Measurements from ENCODE around the gene TIE1.

The TIE1 gene

DNA sequence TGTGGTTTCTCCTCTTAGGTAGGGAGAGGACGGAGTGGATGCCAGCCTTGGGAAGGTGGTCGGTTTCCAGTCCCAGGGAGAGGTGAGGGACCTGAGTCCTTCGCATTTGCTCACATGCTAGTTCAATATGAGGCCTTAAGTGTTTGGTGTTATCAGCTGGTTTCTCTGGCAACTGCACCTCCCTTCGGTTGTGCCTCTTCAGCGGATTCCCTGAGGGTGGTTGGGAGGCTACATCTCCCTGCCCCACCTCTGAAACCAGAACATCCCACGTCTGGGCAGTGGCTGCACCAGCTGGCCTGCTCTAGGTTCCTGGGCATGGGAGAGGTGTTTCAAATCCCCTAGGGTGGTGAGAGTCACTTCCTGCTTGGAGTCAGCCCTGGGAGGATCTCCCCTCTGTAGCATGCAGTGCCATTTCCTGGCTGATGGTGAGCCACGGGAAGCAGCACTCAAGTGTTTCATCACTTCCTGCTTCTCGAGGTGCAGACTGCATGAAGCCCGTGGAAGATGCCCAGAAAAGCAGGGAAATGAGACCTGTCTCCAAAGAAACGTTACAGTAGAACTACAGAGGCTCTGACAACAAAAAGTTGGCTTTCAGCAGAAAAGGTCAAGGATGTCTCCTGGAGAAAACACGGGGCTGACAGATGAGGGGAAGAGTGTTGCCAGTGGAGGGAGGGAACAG, 26.5 kb upstream of the TIE1 start:
- peak; percentile 51 for DNase-seq

- no peak for DNase-seq
These were observed 26.0 kb upstream of the TIE1 start for GRCh38 chr1:43274804-43275180.

DNA sequence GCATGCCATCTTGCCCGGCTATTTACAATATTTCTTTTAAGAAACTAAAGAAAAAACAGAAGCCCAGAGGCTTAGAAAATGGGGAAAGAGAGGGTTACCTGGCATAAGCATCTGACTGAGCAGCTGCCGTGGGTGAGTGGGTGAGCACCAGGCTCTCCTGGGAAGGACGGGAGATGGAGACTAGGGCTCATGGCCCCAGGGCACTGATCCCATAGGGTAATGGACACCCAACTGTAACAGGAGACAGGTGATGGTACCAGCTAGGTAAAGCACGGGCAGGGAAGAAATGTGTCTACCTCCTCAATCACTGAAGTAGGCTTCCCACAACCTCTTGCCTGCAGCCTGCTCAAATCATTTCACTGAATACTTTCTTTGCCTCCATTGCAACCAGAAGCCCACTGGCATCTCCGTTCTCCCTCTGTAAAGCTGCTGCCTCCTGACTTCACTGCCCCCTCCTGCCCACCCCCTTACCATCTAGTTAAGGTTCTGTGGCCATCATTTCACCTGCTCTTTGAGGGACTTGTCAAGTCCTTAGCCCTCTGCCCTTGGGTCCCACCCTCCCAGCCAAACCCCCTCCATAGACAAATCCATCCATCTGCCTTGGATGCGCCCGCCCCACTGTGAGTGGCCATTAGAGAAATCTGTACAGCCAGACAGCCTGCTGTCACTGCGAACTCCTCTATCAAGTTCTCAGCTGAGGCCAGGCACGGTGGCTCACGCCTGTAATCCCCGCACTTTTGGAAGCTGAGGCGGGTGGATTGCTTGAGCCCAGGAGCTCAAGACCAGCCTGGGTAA, 24.8 kb upstream of the TIE1 start:
- no peak for DNase-seq

DNA sequence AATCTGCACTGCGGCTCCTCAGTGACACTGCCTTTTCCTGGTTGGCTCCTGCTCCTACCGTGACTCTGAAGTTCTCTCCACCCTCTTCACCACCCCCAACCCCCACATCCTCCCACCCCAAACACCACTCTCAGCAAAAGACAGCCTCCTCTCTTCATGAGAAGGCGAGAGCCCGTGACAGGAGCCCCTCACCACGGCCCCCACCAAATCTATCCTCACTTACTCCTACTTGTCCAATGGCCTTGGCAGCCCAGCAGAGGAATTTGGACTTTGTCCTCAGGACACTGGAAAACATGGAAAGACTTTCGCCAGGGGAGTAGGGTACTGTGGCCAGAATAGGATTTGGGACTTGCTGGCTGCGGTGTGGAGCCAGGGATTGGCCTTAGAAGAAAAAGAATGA, 24.1 kb upstream of the TIE1 start:
- DNase-seq: no peak

GRCh38 chr1:43277116-43277876, 23.5 kb upstream of the TIE1 start:
- DNase-seq: no peak

GRCh38 chr1:43279161-43279560, 21.6 kb upstream of the TIE1 start:
- DNase-seq: no peak

GRCh38 chr1:43279666-43280065, 21.1 kb upstream of the TIE1 start:
- DNase-seq: no peak

GRCh38 chr1:43280692-43281091, 20.1 kb upstream of the TIE1 start:
- no peak for DNase-seq

DNA sequence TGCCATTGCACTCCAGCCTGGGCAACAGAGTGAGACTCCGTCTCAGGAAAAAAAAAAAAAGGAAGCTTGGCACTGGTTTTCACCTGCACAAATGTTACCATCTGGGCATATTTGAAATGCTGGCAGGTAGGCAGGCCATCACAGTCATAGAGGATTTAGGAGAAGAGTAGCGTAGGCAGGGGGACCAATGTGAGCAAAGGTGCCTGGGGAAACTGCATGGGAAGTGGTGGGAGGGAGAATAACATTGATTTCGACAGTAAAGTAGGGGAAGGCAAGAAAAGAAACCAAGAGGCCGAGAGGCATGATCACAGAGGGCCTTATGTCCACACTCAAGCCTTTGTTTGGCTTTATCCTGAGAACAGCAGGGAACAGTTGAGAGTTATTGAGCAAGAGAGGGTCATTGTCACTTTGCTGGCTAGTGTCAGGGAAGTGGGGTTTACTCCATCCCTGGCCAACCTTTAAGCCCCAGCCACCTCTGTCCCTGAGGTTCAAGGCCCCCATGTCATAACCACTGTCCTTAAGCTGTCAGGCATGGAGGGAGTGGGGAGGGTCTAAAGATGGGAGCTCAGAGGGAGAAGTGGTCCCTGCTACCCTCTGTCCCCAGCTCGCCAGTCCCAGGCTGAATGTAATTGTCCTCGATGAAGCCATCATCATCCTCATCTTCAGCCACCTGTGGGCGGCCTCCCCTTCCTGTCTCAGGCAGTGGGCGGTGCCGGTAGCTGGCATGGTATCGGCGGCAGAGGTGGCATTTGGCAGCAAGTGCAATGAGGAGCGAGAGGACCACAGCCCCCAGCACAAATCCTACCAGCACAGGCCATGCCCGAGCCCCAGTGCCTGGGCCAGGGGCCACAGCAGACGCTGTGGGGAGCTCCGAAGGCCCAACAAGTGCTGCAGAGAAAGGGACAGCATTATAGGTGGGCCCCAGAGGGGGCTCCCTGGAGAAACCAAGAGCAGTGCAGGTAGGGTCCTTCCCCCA, 18.3 kb upstream of the TIE1 start:
- DNase-seq: peak; percentile 41

- DNase-seq: no peak
These were observed 16.7 kb upstream of the TIE1 start for GRCh38 chr1:43284065-43284464.

DNA sequence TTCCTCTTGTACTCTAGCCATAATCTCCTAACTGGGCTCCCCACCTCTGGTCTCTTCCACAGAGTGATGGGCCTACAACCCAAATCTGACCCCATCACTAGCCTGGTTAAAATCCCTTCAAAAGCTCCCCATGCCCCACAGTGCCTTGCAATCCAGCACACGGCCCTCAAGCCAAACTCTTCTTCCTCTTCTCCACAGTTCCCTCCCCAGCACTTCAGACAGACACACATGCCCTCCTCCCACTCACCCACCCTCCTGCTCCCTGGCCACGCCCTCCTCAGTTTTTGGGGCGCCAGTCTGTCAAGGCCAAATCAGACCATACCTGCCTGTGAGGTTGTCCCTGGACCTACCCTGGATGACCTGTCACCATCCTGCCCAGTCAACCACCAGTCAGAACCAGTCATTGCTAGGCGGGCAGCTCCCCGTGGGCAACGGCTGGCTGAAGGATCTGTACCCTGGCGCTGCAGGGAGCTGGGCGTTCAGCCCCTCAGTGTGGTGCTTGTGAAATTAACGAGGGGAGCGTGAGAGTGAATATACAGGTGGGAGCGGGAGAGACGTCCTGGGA, 16.2 kb upstream of the TIE1 start:
- peak; percentile 11 for DNase-seq

DNA sequence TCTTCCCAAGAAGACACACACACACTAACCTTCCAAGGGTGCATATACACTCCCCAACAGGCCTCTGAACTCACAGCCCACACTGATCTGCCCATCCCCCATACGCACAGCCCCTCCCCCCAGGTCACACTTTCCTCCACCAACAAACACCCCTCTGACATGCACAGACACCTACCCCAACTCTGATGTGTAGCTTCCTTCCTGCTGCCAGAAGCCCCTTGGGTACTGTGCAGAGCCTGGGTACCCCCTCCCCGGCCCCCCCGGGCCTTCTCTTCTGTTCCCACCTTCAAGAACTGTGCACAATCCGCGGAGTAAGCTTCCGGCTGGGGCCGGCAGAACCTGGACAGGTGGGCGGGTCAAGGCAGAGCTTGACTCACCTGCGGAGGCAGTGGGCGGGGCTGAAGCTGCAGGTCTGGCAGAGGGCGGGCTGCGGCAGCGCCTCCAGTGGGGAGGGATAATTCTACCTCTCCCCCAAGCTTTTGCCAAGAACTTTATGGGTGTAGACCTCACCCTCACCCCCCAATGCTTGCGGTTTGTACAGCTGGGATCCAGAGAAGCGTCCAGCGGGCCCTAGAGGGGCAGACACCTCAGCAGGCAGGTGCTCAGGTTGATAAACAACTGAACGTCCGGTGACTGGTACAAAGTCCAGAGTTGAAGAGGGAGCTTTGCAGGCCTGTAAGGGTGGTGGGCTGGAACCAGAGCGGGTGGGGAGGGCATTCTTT, 15.4 kb upstream of the TIE1 start, which contains the start of gene C1orf210:
TSS of gene C1orf210 (minus strand) at position 313 of the 722 bp plus-strand sequence. CDS start 2,311 bp downstream, outside the sequence.
- DNase-seq: no peak

DNA sequence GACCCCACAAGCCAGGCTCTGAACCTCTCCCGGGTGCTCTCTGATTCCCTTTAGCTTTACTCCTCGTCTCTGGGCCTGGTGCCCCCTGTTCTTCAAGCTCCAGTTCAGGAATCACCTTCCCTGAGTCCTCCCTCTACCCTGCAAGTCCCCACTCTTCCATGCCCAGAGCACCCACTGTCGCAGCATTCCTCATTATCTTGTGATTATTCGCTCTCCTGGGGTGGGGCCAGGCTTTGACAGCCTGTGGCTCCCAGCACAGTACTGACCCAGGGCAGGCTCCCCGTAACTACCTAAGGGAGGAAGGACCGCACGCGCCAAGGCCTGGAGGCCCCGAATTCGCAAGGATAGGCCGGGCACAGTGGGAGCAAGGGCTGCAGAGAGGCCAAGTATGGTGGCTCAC, 14.7 kb upstream of the TIE1 start:
- DNase-seq: no peak

DNA sequence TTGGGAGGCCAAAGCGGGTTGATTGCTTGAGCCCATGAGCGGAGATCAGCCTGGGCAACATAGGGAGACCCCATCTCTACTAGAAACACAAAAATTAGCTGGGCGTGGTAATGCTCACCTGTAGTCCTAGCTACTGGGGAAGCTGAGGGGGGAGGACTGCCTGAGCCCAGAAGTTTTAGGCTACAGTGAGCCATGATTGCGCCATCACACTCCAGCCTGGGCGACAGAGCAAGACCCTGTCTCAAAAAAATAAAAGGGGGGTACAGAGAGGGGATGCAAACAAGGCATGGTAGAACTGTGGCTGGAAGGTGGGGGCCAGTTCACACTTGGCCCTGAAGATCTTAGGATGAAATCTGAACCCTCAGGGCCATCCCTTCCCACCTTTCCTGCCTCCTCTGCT, 14.2 kb upstream of the TIE1 start:
- DNase-seq: no peak

DNA sequence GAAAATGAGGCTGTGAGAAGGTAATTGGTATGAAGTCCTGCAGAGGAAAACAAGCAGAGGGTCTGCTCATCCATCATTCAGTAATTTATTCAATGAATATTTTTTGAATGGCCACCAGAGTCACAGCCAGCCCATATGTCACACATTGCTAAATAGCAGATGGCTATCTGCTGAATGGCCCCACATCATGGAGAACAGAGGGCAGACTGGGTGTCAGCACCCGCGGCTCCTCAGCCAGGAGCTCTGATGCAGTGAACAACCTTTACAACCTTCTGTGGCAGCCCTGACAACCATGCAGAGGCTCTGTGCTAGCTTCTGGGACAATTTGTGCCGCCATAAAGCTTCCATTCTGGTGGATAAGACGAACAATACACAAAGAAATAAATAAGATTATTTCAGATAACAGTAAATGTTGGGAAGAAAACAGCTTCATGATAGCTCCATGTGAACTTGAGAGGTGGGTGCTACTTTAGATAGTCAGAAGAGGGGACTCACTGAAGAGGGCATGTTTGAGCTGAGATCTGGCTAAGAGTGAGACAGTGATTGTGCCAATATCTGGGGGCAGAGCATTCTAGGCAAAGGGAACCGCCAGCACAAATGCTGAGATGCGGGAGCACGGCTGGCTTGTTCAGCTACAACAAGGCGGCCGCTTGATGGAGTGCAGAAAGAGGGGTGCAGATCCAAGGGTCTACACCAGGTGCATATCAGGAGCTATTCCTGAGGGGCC, 12.6 kb upstream of the TIE1 start:
- no peak for DNase-seq

GRCh38 chr1:43288785-43289706, 11.7 kb upstream of the TIE1 start:
- DNase-seq: no peak

DNA sequence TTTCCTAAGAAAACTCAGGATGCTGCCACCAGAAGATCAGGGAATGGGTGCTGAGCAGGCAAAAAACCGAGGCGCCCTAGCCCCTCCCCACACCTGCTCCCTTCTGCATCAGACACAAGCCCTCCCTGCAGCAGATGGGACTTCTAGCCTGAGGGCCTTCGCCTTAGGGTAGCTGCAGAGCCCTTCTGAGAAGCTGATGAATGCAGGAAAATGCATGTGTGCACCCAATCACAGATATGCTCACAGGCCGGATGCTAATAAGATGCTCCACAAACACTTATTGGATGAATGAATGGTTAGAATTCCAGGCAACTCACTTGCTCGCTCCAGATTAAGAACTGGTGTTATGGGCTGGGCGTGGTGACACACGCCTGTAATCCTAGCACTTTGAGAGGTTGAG, 8.6 kb upstream of the TIE1 start:
- no peak for DNase-seq

DNA sequence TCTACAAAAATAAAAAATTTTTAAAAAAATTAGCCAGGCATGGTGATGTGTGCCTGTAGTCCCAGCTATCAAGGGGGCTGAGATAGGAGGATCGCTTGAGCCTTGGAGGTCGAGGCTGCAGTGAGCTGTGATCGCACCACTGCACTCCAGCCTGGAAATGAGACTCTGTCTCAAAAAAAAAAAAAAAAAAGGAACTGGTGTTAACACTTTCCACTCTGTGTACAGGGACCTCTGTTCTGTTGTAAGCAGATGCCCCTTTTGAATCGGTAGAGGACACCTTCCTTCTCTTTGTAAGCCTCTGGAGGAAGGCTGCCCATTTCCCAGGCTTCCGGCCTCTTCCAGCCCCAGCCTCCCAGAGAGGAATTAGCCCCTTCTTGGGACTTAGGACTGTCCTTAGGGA, 8.1 kb upstream of the TIE1 start:
- peak; percentile 21 for DNase-seq

DNA sequence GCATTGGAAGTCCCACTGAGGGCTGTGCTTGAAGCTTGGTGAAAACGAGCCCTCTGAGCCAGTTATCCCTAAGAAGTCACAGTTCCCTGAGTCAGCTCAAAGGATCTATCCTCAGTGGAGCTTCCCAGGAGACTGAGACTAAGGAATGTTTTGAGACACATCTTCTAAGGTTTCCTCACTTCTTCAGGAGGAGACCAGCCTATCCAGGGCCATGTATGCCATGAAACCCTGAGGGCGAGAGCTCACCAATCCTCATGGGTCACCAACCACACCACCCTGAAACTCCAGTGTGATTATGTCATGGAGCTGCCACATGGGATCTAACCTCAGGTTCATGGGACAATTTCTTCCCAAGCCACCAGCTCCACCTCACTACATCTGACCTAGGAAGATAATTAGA, 7.6 kb upstream of the TIE1 start:
- no peak for DNase-seq

Measured in inflammatory macrophage treated with lipopolysaccharide for 4 hours (primary cell).